Iris pigment epithelial cell (primary cell): Measurements from ENCODE around the gene MPC1L.
A peak's percentile ranks its signal among the peaks of the same experiment; 100 is the strongest.
"Not testable (repeated sequence)": the region's sequence is repeated elsewhere in the genome, so short reads cannot be mapped to it uniquely, and the experiment has no call there.

Source experiments
- DNase-seq: peaks from one replicate; pipeline ENCODE4 v3.0.0-alpha.2; 2011; ENCODE audit warnings: low read depth

MPC1L gene

DNA sequence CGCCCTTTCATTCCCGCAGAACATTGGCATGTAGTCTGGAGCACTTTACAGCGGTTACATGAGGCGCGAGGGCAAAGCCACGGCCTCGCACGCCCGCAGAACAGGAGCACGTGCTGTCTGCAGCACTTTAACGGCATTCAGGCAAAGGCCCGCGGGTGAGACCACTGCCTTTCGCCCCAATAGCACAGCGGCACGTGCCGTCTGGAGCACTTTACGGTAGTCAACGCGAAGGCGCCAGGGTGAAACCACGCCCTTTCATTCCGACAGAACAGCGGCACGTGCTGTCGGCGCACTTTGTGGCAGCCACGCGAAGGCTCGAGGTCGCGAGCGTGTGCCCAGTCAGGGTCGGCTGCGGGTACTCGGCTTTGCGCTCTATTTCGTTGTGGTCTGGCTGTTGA lies at the start of gene MPC1L:
Gene MPC1L, plus strand, starts transcription at position 290 of the 398 bp plus-strand sequence. CDS start 138 bp downstream, outside the sequence.
- DNase-seq = no peak

DNA sequence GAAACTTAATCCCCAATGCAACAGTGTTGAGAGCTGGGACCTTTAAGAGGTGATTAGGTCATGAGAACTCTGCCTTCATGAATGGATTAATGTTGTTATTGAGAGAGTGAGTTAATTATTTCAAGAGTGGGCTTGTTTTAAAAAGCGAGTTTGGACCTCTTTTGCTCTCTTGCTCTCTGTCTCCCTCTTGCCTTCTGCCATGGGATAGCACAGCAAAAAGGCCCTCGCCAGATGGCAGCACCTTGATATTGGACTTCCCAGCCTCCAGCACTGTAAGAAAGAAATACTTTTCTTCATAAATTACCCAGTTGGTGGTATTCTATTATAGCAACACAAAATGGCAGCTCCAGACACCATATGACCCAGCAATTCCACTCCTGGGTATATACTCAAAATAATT lies 49.5 kb upstream of the MPC1L start:
- DNase-seq = peak; percentile 28

DNA sequence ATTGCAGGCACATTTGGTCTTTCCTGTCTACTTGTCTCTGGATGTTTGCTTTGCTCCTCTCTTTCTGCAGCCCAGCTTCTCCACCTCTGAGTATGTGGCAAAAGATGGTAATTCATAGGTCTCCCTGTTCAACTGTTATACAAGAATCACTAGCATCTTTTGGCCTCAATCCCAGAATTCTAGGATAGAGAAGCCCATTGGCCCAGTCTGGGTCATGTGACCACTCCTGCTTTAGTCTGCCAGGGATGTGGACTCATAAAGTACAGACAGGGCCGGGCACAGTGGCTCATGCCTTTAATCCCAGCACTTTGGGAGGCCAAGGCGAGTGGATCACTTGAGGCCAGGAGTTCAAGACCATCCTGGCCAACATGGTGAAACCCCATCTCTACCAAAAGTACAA lies 47.8 kb upstream of the MPC1L start:
- peak; percentile 73 for DNase-seq

DNA sequence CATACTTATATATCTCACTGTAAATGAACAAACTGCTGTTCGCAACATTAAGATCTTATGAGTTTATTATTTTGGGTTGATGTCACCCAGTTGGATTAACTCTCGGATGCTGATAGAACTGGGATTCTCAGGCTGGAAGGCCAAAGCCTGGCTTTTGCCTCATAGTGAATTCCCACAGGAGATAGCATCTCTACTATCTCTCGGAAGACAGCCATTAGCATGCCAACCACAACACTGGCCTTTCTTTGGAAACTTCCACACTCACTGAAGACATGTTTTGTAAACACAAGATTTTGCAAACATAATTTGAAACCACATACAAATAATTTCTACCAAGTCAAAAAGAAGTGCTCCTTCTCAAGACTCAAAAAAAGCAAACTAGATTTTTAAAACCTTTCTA lies 46.9 kb upstream of the MPC1L start:
- DNase-seq = no peak

DNA sequence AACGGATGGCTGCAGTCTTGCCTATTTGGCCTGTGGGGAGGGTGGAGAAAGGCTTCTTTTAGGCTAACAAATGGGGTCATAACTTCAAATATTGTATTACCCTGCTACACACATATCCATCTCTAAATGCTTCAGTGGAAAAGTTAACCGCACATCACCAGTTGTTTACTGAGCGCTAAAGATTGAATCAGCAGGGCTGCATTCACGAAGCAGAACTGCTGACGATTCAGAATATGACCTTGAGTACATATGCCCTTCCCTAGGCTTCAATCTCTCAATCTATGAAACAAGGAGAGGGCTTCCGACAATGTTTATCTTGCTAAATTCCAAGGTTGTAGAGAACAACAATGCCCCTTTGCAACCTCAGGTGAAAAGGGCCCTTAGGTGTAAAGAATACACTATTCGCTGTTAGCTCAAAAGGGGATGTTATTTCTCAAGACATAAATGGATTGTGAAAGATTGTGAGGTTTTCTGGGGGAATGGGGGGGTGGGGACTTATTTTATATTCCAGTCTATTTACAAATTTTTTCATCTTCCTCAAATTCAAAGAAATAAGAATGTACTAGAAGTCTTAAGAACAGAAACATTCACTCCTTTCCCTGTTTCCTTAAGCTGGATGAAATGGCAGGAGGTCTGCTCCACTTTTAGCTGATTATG lies 45.1 kb upstream of the MPC1L start:
- DNase-seq = no peak

DNA sequence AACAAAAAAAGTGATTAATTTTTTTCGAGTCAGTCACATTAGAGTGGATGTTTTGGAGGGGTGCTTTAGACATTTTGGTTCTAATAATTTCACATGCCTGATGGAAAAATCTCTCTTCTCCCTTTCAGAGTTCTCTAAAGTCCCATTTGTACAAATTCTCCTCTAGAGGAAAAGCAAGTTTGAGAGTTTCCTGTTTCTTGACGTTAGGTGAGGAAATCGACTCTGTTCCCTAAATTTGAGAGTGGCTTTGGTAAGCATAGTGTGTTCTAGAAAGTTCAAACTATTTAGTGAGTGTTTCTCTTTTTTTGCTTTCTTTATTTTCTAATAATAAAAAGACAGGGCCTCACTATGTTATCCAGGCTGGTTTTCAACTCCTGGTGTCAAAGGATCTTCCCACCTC lies 44.1 kb upstream of the MPC1L start:
- no peak for DNase-seq

DNA sequence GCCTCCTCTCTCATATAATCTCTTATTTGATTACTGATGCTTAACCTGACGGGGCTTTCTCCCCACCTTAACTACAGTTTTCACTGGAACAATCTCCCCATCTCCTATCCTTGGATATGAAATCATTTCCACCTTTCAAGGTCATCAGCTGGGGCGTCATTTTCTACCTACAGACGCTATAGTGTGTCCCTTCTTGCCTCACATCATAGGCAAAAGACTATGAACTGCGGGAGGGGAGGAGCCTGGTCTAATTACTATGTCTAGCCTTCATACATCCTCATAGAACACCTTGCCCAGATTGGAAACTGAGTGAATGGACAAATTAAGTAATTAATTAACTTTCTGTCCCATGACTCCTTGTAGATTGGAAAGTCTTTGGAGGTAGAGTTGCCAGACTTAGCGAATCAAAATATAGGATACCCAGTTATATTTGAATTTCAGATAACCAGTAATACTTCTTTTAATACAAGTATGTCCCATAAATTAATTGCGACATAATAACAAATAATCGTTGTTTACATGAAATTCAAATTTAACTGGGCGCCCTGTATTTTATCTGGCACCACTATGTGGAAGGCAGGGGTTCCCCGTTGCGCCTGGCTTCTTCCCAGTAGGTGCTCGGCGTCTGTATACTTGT lies 43.2 kb upstream of the MPC1L start:
- DNase-seq = no peak

DNA sequence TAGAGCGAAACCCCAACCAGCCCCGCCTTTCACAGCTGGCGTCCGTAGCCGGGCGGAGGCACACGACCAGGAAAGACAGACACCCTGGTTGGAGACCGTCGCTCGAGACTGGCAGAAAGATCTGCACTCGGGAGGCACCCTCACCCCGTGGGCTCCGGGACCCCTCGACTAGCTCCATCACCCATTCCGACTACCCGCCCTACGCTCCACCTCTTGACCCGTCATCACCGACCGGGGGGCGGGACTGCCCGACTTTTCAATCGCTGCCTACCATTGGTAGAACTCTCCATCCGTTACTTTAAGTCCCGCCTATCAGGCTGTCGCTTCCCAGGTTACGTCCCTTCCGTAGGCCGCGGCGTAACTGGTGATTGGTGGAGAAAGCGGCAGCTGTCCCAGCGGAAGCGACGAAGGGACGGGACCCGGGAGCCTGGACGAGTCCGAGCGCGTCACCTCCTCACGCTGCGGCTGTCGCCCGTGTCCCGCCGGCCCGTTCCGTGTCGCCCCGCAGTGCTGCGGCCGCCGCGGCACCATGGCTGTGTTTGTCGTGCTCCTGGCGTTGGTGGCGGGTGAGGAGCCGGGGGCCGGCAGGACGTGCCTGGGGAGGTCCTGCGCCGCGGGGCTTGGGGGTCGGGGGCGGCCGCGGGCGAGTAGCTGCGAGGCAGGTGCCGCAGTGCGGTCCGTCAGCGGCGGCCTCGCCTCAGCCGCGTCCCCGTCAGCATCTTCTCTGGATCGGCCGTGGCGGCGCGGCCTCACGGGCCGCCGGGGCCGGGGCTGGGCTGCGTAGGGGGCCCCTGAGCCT lies 42.5 kb upstream of the MPC1L start, which contains the start of gene ATP6AP2:
Gene ATP6AP2, plus strand, starts transcription at position 434 of the 799 bp plus-strand sequence. Its CDS starts 96 bp downstream, at position 530.
- DNase-seq = peak; percentile 91

DNA sequence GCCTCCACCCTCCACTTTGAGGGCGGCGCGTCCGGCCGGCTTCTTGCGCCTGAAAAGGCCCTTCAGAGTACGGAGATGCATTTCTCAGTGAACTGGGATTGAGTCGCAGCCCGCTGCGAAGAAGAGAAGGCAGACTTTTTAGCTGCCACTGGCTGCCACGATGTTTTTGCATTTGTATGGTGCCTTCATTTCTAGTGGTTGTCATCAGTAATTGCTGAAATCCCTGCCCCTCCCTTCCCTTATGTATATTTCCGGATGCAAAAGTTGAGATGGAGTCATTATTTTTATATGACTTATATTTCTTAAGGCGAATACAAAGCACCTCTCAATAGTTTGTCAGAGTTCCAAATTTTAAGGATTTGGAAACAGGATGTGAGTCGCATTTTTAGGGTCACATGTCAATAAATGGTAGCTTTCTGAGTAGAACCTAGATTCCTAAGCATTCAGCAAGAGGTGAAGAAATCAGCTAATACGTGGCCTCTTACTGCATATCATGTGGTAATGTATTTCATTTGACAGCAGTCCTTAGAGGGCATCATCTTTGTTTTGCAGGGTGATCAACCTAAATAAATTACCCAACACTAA lies 41.8 kb upstream of the MPC1L start:
- DNase-seq = peak; percentile 63

DNA sequence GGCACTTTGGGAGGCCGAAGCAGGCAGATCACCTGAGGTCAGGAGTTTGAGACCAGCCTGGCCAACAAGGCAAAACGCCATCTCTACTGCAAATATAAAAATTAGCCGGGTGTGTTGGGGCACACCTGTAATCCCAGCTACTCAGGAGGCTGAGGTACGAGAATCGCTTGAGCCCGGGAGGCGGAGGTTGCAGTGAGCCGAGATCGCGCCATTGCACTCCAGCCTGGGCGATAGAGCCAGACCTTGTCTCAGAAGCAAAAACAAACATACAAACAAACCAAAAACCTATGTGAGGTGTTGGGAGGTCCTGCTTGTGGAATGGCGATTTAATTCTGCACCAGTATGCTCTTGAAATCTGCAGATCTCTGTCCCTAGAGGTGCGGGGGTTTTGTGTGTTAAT lies 41.0 kb upstream of the MPC1L start:
- DNase-seq = not testable (repeated sequence)

DNA sequence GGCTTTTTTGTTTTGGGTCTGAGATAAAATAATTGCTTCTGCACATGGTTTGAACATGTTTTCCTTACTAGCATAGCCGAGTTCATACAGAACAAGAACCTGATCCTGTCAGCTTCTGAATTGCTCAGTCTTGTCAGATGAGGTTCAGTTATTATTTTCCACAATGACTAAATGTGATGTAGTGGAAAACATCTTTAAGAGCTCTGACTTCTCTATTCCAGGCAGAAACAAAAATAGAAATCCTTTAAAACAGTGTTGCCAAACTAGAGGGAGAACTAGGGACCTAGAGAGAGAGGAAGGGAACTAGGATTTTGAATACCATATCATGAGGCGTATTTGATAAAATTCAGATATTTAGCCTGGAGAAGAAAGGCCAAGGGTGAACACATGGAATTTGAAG lies 40.4 kb upstream of the MPC1L start:
- DNase-seq = no peak

DNA sequence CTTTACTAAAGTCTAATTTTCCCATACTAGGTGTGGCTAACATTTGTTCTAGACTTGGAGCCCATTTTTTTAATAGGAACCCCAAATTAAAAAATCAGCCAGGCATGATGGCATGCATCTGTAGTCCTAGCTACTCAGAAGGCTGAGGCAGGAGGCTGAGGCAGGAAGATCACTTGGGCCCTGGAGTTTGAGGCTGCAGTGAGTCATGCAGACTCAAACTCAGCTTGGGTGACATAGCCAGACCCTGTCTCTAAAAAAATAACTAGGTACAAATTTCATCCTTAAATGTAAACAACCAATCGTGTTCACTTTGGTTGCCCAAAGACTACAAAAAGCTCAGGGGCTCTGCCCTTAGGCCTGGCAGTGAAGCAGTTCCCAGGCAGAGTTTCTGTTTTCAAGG lies 35.6 kb upstream of the MPC1L start:
- not testable (repeated sequence) for DNase-seq

DNA sequence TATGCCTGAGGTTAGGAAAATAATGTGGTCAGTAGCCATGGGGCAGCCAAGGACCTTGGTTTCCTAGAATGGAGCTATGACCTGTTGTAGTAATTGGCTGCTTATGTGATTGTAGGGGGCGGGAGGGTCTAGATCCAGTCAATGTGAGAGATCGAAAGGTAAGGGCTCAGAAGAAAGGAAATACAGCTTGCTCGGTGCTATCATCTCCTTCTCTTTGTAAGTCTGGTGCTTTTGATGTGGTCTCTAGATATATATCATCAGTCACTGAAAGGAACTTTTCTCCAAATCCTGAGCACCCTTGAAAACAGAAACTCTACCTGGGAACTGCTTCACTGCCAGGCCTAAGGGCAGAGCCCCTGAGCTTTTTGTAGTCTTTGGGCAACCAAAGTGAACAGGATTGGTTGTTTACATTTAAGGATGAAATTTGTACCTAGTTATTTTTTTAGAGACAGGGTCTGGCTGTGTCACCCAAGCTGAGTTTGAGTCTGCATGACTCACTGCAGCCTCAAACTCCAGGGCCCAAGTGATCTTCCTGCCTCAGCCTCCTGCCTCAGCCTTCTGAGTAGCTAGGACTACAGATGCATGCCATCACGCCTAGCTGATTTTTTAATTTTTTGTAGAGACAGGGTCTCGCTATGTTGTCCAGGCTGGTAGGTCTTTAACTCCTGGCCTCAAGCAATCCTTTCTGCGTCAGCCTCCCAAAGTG lies 33.5 kb upstream of the MPC1L start:
- not testable (repeated sequence) for DNase-seq

DNA sequence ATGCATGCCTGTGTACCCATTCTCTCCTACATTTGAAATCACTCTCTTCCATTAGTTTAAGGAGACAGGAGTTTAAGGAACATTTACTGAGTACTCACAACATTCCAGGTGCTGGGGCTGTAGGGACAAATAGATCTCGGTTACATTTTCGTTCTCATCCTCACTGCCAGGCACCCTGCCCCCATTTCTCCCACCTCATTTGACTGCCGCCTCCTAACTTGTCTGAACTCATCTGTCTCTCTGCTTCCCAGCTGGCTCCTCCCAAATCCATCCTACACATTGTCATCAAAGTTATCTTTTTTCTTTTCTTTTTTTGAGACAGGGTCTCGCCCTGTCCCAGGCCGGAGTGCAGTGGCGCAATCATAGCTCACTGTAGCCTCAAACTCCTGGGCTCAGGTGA lies 19.8 kb upstream of the MPC1L start:
- DNase-seq = no peak

DNA sequence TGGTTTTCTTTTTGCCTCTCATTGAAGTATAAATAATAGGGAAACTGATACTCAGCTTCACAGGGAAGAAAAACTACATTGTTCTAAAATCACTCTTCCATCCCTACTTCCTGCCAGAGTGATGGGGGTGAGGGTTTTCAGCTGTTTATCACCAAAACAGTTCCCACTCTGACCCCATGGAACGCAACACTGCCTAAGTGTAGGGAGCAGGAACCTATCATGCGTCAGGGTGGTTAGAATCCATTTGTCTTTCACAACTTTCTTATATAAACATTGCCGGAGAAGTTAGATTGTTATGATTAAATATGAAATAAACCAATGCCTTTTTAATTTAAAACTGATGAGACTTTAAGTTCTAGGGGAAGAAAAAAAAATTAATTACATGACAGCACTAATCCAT lies 15.8 kb upstream of the MPC1L start:
- peak; percentile 58 for DNase-seq

DNA sequence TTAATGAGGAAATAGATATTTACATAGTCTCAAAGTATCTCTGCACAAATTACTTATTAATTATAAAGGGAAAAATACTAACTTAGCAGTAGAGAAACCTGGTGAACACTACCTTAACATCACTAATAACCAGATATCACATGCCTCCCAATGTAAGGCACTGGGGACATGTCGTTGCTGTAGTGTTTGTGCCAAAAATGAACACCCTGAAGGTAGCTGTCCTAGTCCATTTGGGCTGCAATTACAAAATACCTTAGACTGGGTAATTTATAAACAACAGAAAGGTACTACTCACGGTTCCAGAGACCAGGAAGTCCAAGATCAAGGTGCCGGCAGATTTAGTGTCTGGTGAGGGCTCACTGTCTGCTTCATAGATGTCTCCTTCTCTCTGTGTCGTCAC lies 10.7 kb upstream of the MPC1L start:
- no peak for DNase-seq

DNA sequence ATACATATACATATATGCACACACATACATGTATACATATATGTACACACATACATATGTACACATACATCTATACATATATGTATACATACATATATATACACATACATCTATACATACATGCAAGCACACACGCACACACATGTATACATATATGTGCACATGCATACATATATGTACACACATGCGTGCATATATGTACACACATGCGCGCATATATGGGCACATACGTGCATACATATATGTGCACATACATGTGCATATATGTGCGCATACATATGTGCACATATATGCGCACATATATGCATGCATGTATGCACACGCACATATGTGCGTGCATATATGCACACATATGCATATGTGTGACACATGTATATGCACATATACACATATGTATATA lies 7.3 kb upstream of the MPC1L start:
- no peak for DNase-seq

DNA sequence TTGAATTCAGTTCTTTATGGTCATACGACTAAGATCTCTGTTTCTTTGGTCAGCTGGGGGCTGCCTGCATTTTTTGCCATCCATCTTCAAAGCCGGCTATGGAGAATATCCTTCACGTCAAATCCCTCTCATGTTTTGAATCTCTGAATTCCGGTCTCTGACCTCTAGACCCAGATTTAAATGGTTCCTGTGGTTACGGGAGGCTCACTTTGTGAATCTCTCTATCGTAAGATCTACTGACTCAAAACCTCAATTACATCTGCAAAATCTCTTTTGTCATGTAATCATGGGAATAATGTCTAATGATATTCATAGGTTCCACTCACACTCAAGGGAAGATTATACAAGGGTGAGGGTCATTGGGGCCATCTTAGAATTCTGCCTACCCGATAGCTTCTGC lies 5.7 kb upstream of the MPC1L start:
- peak; percentile 57 for DNase-seq

DNA sequence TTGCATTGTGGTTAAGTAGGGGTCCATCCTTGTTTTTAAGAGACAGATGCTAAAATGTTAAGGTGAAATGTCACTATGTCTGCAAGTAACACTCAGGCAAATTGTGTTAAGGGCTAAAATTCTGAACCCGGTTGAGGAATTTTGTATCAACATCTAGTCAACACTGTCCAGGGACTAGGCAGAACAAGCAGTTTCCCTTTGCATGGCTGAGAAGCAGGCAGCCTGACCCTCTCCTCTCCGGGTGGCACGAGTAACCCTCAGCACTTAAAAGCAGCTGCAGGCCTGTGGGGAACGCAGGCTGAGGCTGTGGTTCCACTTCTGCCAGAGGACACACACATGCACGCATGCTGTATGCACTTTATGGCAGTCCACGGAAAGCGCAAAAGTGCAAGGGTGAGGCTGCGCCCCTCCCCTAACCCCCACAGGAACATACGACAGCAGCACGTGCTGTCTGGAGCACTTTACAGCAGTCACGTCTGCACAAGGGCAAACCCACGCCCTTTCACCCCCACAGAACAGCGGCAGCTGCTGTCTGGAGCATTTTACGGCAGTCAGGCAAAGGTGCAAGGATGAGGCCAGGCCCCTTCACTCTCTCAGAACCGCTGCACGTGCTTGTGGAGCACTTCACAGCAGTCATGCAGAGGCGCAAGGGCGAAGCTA lies 619 bp upstream of the MPC1L start:
- no peak for DNase-seq

DNA sequence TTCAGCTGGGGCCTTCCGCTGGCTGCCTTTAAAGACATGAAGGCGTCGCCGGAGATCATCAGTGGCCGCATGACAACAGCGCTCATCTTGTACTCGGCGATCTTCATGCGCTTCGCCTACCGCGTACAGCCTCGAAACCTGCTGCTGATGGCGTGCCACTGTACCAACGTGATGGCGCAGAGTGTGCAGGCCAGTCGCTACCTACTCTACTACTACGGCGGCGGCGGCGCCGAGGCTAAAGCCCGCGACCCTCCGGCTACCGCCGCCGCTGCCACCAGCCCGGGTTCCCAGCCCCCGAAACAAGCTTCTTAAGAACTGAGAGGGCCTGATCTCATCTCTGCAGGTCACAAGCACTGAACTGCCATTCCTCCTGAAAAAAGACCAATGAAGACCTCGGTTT lies 437 bp downstream of the MPC1L start:
- DNase-seq = no peak

DNA sequence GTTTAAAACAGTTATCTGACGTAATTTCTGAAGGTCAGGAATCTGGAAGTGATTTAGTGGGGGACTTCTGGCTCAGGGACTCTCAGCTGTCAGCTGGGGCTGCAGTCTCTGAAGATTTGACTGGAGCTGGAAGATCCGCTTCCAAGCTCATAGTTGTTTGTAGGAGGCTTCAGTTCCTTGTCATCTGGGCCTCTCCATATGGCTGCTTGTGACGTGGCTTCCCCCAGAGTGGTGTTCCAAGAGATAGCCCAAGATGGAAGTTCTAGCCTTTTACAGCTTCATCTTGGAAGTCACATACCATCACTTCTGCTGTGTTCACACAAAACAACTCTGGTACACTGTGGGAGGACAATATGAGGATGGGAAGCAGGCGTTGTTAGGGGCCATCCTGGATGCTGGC lies 2.1 kb downstream of the MPC1L start:
- DNase-seq = no peak

DNA sequence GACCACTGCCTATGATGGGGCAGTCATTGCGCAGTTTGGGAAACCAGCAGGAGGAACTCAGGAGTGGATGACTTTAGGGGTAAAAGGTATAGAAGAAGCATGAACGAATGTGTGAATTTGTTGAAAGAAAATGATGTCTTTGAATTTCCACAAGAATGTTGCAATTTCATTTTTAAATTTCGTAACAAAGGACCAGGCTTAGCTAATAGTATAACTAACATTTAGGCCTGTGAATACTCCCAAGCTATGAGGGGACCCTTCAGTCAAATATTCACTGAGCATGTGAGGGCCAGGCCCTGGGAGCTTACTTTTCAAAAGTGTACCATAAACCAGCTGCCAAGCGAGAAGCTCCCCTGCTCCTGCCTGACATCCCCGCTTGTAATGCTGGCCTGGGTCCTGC lies 5.3 kb downstream of the MPC1L start:
- peak; percentile 14 for DNase-seq
